Lower leg skin (tissue), 4 donors: ENCODE measurements around the gene OGA. TPM values are rescaled to one million over a fixed set of nuclear protein-coding genes. Genes with fewer than 3 reads are reported as not detected.

Experiments
- DNase-seq, 2 donors: peaks; one replicate each; pipeline ENCODE4 v3.0.0-alpha.2; 2019; ENCODE audit warnings: low spot score in 2 of 2
- H3K4me3 ChIP-seq: fragments of 200-600 bp; sonication (generic); 2 replicates; pipeline ENCODE4 v1.5.1; 2017; ENCODE audit warnings: mild to moderate bottlenecking, low read depth; ENCODE audit not compliant: poor library complexity, severe bottlenecking
- CTCF ChIP-seq, 3 donors: fragments of 450-650 bp; IDR thresholded peaks; one replicate each; pipeline ENCODE4 v1.5.1; 2016; ENCODE audit warnings: antibody characterized with exemption in 3 of 3, mild to moderate bottlenecking in 3 of 3, moderate library complexity in 2 of 3
- POLR2A ChIP-seq, 2 donors: fragments of 450-650 bp; IDR thresholded peaks; one replicate each; pipeline ENCODE4 v1.6.1; 2016 to 2017; ENCODE audit warnings: antibody characterized with exemption in 2 of 2, mild to moderate bottlenecking in 1 of 2, moderate library complexity in 1 of 2
- WGBS, 2 donors: methylation state at CpG; one replicate each; pipeline ENCODE4 v1.1.5; 2018; 5-methylcytosine and 5-hydroxymethylcytosine counted together
- intact Hi-C: fragments of 100-400 bp; cut with DNase I; formaldehyde crosslinking; loops from one replicate; pipeline ENCODE4 v1.15.0; 2023; ENCODE audit warnings: low total_unique reads
- total RNA-seq, 4 donors: library from RNA; depleted of rRNA; stranded (reverse); fragments of >200 nt; gene quantifications; one replicate each; pipeline ENCODE4 v1.1.0, GENCODE V29; 2016

OGA gene
- total RNA-seq, 4 donors from 2014 or later: 72.2 to 188 (median 116) TPM

- no peak overlapping the region for H3K4me3 ChIP-seq
- 82 to 89% methylated on average over 7 of the region's 7 CpGs for WGBS, 2 donors
- TF ChIP-seq CTCF (IDR thresholded peaks at IDR 0.05): no peak
- no peak for TF ChIP-seq POLR2A (IDR thresholded peaks at IDR 0.05)
- intact Hi-C loops: loop anchor here (5.0 kb wide), 1 partner anchor 179 kb away; no protein-coding TSS in a partner anchor
- DNase-seq: no peak
Observed at GRCh38 chr10:101781655-101781983, 36.6 kb downstream of the OGA start.

- peak in 1 of 2 donors; percentile 90 for DNase-seq
- intact Hi-C loops: loop anchor here (5.0 kb wide), 1 partner anchor 179 kb away; no protein-coding TSS in a partner anchor
- TF ChIP-seq CTCF (IDR thresholded peaks at IDR 0.05) (peak in 1 of 3 donors; percentile 48), POLR2A (IDR thresholded peaks at IDR 0.05) (no peak)
- 49 to 54% methylated on average over 14 of the region's 14 CpGs for WGBS, 2 donors
- no peak overlapping the region for H3K4me3 ChIP-seq
Observed at GRCh38 chr10:101780818-101781654, 37.2 kb downstream of the OGA start.

GRCh38 chr10:101780187-101780817, 37.9 kb downstream of the OGA start:
- intact Hi-C loops: loop anchor here (5.0 kb wide), 1 partner anchor 178 kb away; no protein-coding TSS in a partner anchor
- H3K4me3 ChIP-seq: no peak overlapping the region
- no peak for TF ChIP-seq POLR2A (IDR thresholded peaks at IDR 0.05)
- no peak for TF ChIP-seq CTCF (IDR thresholded peaks at IDR 0.05)
- no peak for DNase-seq
- WGBS, 2 donors: 19 to 34% methylated on average over 13 to 17 of the region's 17 CpGs

GRCh38 chr10:101779544-101780186, 38.6 kb downstream of the OGA start:
- peak; percentile 45 to 96 for DNase-seq
- intact Hi-C loops: loop anchor here (5.0 kb wide), 1 partner anchor 177 kb away; no protein-coding TSS in a partner anchor
- TF ChIP-seq CTCF (IDR thresholded peaks at IDR 0.05) (peak in 1 of 3 donors; percentile 8), POLR2A (IDR thresholded peaks at IDR 0.05) (no peak)
- H3K4me3 ChIP-seq: peak overlapping the region; percentile 2
- 2 to 4% methylated on average over 30 to 49 of the region's 51 CpGs for WGBS, 2 donors

- TF ChIP-seq CTCF (IDR thresholded peaks at IDR 0.05) (no peak), POLR2A (IDR thresholded peaks at IDR 0.05) (no peak)
- intact Hi-C loops: no loop called here
- WGBS, 2 donors: 7 to 14% methylated on average over 47 to 57 of the region's 58 CpGs
- peak overlapping the region; percentile 2 for H3K4me3 ChIP-seq
- DNase-seq: peak in 1 of 2 donors; percentile 85
Observed at GRCh38 chr10:101778781-101779543, 39.3 kb downstream of the OGA start.
